Activated CD8-positive, alpha-beta memory T cell treated with anti-CD3 and anti-CD28 coated beads for 1 hour (primary cell): Measurements from ENCODE around the gene LMF2.

ENCODE experiments used
- DNase-seq, 2 donors: peaks; one replicate each; pipeline ENCODE4 v3.0.0-alpha.2; 2020; ENCODE audit warnings: low read depth in 1 of 2; ENCODE audit errors: extremely low read depth in 1 of 2

Gene LMF2

DNA sequence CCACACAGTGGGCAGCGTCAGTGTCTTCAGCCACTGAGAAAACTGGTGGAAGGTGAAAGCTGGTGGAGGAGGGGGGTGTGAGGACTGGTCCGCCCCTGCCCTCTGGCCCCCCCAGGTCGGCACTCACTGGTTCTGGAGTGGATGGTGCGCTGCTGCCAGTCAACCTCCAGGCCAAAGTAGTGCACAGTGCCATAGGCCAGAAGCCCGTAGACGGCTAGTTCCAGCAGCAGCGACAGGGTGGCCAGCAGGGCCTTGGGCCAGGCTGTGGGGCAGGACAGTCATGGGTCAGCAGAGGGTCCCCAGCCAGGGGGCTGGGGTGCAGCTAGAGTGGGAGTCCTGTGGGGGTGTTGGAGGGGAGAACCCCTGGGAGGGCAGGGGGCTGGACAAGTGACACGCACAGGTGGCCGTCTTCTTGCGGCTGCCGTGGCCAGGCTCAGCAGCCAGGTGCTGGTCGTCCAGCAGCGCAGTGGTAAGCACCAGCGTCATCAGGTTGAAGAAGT lies 2.2 kb downstream of the LMF2 start:
- no peak for DNase-seq

DNA sequence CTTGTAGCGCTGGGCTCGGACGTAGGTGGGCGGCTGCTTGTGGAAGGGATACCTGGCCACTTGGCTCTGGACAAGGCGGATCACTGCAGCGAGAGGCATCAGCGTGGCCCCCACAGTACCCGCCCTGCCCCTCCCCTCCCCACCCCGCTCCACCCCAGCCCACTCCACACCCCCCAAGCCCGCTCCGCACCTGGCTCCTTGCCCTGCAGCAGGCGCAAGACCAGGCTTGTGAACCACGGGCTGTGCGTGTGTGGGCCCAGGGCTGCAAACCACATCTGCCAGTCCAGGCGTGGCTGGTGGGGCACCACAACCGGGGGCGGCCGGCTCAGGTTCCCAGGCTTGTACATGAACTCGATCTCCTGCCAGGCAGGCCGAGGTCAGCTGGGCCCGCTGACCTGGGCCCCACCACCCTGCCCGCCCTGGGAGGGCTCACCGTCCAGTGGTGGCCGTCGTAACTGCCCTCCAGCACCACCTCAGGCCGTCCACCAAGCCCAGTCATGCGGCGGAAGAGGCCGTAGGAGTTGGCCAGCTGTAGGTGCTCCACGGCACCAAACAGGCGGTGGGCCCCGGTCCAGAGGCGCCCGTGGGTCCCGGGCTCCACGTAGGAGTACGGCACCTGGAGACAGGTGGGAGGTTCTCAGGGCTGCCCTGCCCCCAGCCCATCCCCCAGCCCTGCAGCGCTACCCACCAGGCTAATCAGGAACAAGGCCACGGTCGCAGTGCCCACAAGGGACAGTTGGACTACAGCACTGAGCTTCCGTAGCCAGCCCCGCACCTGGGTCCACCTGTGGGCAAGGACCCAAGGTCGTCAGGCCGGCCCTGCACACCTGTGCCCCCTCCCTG lies 2.9 kb downstream of the LMF2 start:
- DNase-seq, result no peak

- DNase-seq, result no peak
These were observed 3.9 kb downstream of the LMF2 start for GRCh38 chr22:50503475-50504145.

- no peak for DNase-seq
These were observed 4.7 kb downstream of the LMF2 start for GRCh38 chr22:50502628-50503474.

GRCh38 chr22:50502096-50502495 lies 5.4 kb downstream of the LMF2 start:
- no peak for DNase-seq

DNA sequence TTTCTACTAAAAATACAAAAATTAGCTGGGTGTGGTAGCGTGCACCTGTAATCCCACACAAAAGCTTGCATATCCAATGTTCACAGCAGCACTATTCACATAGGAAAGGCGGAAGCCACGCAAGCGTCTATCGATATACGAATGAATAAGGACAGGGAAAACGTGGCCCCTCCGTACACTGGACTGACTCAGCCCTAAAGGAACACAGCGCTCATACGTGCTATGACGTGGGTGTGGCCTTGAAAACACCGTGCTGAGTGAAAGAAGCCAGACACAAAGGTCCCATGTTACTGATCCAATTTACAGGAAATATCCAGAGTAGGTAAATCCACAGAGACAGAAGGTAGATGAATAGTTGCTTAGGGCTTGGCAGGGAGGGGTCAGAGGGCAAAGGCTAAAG lies 7.0 kb downstream of the LMF2 start:
- DNase-seq, result no peak

DNA sequence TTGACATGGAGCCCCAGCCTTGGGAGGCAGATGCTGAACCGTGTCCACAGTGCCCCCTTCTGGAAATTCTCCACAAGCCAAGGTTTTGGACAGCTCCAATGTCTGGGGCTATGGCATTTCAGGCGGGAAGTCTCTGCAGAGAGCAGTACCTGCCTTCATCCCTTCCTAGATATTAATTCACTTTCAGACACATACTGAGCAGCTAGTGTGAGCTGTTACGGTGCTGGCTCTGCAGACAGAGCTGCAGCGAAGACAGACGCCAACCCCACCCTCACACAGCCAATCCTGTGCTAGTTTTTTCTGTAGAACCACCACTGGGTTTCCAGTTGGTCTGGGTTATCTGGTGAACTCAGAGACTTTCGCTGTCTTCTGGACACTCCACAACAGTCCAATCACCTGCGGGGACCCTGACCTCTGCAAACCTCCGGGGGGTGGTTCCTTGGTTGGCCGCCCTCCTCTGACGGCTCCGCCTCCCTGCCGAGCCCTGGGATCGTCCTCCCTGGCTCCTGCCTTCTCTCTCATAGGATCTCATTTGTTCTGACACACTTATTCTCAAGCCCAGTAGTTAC lies 9.1 kb downstream of the LMF2 start:
- peak; percentile 38 to 42 for DNase-seq

- no peak for DNase-seq
These were observed 10.4 kb downstream of the LMF2 start for GRCh38 chr22:50497093-50497492.

DNA sequence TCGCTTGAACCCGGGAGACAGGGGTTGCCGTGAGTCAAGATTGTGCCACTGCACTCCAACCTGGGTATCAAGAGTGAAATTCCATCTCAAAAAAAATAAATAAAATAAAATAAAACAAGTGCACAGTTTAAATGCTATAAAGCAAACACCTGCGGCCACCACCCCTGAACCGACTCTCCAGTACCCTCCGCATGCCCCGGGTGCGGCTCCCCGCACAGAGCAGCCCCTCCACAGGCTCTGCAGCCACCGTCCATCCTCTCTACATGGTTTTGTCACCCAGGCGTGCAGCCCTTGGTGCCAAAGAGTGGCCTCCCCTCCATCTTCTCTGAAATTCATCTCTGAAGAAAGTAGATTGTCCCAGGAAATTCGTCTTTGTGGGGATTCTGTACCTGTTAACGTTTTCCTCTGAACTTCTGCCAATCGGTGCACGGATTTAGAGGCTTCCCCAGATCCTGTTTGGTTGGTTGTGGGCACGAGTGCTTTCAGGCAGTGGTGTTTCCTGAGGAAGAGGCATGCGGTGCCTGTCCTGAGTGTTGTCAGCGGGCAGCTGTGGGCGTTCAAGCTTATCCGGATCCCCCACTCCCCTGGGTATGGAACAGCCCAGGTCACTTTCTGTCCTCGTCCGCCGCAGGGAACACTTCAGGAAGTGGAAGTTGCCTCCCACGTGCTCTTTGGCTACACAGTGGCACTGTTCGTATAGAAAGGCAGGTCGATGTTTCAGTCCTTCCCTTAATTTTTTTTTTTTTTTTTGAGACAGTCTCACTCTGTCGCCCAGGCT lies 16.8 kb downstream of the LMF2 start:
- no peak for DNase-seq

DNA sequence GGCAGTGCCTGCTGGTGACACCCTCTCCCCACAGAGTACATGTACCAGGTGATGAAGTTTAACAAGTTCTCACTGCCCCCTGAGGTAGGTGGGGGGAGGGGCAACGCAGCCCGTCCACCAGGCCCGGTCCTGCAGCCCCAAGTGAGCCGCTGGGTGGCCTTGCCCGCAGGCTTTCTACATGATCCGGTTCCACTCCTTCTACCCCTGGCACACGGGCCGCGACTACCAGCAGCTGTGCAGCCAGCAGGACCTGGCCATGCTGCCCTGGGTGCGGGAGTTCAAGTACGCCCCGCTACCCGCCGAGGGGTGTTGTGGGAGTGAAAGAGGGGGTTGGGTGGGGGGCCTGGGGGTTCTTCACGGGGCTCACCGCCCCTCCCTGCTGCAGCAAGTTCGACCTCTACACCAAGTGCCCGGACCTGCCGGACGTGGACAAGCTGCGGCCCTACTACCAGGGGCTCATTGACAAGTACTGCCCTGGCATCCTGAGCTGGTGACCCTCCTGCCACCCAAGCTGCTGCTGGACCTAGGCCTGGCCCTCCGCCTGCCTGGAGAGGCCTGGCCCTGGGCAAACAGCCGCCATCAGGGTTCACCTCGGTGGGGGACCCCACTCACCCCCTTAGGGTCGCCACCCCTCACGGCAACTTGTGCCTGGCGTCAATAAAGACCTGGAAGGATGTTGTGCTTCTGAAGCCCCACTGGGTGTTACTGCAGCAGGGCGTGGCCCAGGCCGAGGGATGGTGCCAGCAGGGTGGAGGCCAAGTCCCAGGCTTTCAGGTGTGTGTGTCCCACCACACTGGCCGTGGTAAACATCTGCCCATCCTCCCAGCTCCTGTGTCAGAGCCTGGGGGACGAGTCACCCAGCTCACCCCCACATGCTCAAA lies 17.9 kb downstream of the LMF2 start:
- no peak for DNase-seq

DNA sequence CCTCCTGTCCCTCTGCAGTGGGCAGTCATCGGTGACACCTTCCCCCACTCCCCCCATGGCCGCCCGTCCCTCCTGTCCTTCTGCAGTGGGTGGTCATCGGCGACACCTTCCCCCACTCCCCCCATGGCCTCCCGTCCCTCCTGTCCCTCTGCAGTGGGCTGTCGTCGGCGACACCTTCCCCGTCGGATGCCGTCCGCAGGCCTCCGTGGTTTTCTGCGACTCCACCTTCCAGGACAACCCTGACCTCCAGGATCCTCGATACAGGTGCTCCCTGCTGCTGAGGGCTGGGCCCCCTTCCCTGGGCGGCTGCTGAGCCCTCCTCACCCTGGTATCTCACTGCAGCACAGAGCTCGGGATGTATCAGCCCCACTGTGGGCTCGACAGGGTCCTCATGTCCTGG lies 18.6 kb downstream of the LMF2 start:
- DNase-seq, result no peak

DNA sequence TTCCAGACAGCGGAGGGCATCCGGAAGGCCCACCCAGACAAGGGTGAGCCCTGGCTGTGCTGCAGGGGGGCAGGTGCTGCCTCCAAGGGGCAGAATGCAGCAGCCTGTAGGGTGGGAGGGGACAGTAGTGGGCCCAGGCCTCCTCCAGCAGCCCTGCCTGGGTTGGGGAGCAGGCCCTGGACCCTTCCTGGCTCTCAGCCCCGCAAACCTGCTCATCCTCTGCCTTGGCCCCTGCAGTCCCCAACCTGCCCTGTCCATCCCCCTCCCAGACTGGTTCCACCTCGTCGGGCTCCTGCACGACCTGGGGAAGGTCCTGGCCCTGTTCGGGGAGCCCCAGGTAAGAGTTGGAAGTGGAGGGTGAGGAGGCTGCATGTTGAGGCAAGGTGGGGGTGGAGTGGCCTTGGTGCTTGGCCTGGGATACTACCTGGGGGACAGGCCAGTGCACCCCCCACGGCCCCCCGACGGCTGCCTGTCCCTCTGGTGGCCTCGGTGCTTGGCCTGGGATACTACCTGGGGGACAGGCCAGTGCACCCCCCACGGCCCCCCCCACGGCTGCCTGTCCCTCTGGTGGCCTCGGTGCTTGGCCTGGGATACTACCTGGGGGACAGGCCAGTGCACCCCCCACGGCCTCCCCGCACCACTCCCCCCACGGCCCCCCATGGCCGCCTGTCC lies 19.4 kb downstream of the LMF2 start:
- DNase-seq, result no peak

- DNase-seq, result no peak
These were observed 20.1 kb downstream of the LMF2 start for GRCh38 chr22:50487290-50488005.

DNA sequence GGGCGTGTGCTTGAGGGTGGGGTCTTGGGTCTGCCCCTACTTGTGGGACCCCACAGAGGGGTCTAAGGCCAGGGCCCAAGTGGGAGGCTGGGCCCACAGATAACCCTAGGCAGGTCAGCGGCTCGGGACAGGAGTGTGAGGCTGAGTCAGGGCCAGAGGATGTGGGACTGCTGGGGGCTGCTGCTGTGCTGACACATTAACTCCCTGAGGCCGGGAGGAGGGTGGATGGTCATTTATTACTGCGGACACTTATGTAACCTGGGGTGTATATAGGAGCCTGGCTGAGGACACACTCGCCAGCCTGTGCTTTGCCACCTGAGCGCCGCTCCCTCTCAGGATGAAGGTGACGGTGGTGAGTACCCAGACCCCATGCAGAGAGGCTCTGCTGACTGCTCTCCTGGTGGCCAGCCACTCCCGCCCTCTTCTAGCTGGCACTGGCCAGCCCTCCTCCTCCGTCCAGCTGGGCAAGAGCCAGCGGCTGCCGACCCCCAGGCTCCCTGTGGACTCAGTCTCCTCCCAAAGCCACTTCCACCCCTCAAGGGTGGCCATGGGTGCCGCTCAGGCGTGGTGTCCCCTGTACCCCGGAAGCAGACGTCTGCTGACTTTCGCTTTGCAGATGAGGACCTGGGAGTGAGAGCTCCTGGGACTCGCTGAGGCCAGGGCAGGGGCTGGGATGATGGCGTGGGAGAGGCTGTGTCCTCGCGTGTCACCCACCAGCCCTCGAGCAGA lies 20.8 kb downstream of the LMF2 start, which contains the start of gene MIOX:
Gene MIOX, plus strand, starts transcription at position 299 of the 729 bp plus-strand sequence. Its CDS starts 39 bp downstream, at position 338.
- no peak for DNase-seq

- DNase-seq, result no peak
These were observed 22.0 kb downstream of the LMF2 start for GRCh38 chr22:50485221-50486131.
